A673 (cell line): ENCODE measurements around the gene EOMES. TPM values are rescaled to one million over a fixed set of nuclear protein-coding genes. Genes with fewer than 3 reads are reported as not detected.

Source experiments
- BruUV-seq: library from RNA; stranded (reverse); fragments of 400-500 nt; replicated peaks from 2 replicates; lab custom pipeline; 2021; lab: Mats Ljungman, UMichigan
- CTCF ChIA-PET: fragments of 300-600 bp; sonication (Branson Sonifier 250); formaldehyde crosslinking; loops from one replicate; lab custom pipeline; 2022; ENCODE audit warnings: antibody characterized with exemption; lab: Charles Lee
- POLR2A ChIA-PET: fragments of 300-600 bp; sonication (Branson Sonifier 250); formaldehyde crosslinking; loops from one replicate; lab custom pipeline; 2022; ENCODE audit warnings: antibody characterized with exemption; ENCODE audit not compliant: low non-redundant PET; lab: Charles Lee
- DNase-seq: peaks from one replicate; pipeline ENCODE4 v3.0.0-alpha.2; 2015; ENCODE audit warnings: low spot score
- H3K27ac ChIP-seq: fragments of 200-600 bp; sonication (generic); 2 replicates; pipeline ENCODE4 v1.5.1; 2016; ENCODE audit warnings: mixed run types, low read depth, mild to moderate bottlenecking, mixed read lengths, antibody characterized with exemption, low read length; ENCODE audit not compliant: poor library complexity, severe bottlenecking
- H3K27me3 ChIP-seq: fragments of 200-600 bp; sonication (generic); replicated peaks from 2 replicates; pipeline ENCODE4 v1.6.1; 2017; ENCODE audit warnings: mixed run types, low read depth, mild to moderate bottlenecking, mixed read lengths, antibody characterized with exemption, low read length; ENCODE audit not compliant: insufficient read depth, poor library complexity
- H3K36me3 ChIP-seq: fragments of 200-600 bp; sonication (generic); 2 replicates; pipeline ENCODE4 v1.6.1; 2016; ENCODE audit warnings: mixed run types, mild to moderate bottlenecking, mixed read lengths, antibody characterized with exemption, low read length; ENCODE audit not compliant: insufficient read depth, poor library complexity, severe bottlenecking
- H3K4me1 ChIP-seq: fragments of 200-600 bp; sonication (generic); 2 replicates; pipeline ENCODE4 v1.6.1; 2017; ENCODE audit warnings: mixed run types, mild to moderate bottlenecking, mixed read lengths, antibody characterized with exemption, low read length; ENCODE audit not compliant: insufficient read depth, poor library complexity, severe bottlenecking
- H3K4me3 ChIP-seq: fragments of 200-600 bp; sonication (generic); 2 replicates; pipeline ENCODE4 v1.5.1; 2016; ENCODE audit warnings: low read depth, mixed run types, mild to moderate bottlenecking, mixed read lengths, low read length; ENCODE audit not compliant: poor library complexity, severe bottlenecking
- H3K9me3 ChIP-seq: fragments of 200-600 bp; sonication (generic); 2 replicates; pipeline ENCODE4 v1.6.1; 2016; ENCODE audit warnings: mixed run types, low read depth, mild to moderate bottlenecking, mixed read lengths, antibody characterized with exemption, low read length; ENCODE audit not compliant: poor library complexity, severe bottlenecking
- EZH2 ChIP-seq: fragments of 200-600 bp; sonication (generic); IDR thresholded peaks from 2 replicates; pipeline ENCODE4 v1.6.1; 2017; ENCODE audit warnings: borderline replicate concordance, low read depth, mild to moderate bottlenecking, mixed read lengths, antibody characterized with exemption, low read length; ENCODE audit not compliant: poor library complexity, severe bottlenecking
- intact Hi-C: fragments of 100-400 bp; cut with micrococcal nuclease; formaldehyde crosslinking; loops from one replicate; pipeline ENCODE4 v1.10.0; 2022; ENCODE audit not compliant: unreplicated experiment
- total RNA-seq: library from RNA; stranded (reverse); gene quantifications from 2 replicates; pipeline ENCODE4 v1.2.3, GENCODE V29; 2021
- TF ChIP-seq, protein P1 (sequence below): fragments of 300-800, 200-600 bp; sonication (generic); conservative IDR thresholded peaks from 2 replicates; pipeline ENCODE4 v1.5.1; 2017; ENCODE audit warnings: low read depth, mild to moderate bottlenecking, antibody characterized with exemption, low read length, moderate library complexity, mixed read lengths

The EOMES gene
- total RNA-seq, 1 experiment from 2014 or later = not detected

GRCh38 chr3:27678234-27678633 is 43.9 kb downstream of the EOMES start:
- Histone ChIP-seq H3K27me3 (no peaks in the 10 kb centered on the region), H3K4me3 (no peak overlapping the region), H3K4me1 (peaks cover 8% of the 10 kb centered on the region), H3K36me3 (no peaks in the 10 kb centered on the region), H3K27ac (no peak overlapping the region), H3K9me3 (no peaks in the 10 kb centered on the region)
- CTCF ChIA-PET = interaction anchor here (0.7 kb wide), 1 partner anchor 87 kb away, joined by 3 read pairs; no protein-coding TSS in a partner anchor
- BruUV-seq = no TSS peak
- POLR2A ChIA-PET = no interaction called here
- intact Hi-C loops = no loop called here
- TF ChIP-seq, protein P1, sequence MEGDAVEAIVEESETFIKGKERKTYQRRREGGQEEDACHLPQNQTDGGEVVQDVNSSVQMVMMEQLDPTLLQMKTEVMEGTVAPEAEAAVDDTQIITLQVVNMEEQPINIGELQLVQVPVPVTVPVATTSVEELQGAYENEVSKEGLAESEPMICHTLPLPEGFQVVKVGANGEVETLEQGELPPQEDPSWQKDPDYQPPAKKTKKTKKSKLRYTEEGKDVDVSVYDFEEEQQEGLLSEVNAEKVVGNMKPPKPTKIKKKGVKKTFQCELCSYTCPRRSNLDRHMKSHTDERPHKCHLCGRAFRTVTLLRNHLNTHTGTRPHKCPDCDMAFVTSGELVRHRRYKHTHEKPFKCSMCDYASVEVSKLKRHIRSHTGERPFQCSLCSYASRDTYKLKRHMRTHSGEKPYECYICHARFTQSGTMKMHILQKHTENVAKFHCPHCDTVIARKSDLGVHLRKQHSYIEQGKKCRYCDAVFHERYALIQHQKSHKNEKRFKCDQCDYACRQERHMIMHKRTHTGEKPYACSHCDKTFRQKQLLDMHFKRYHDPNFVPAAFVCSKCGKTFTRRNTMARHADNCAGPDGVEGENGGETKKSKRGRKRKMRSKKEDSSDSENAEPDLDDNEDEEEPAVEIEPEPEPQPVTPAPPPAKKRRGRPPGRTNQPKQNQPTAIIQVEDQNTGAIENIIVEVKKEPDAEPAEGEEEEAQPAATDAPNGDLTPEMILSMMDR = no peak
- TF ChIP-seq EZH2 = no peak
- no peak for DNase-seq

DNA sequence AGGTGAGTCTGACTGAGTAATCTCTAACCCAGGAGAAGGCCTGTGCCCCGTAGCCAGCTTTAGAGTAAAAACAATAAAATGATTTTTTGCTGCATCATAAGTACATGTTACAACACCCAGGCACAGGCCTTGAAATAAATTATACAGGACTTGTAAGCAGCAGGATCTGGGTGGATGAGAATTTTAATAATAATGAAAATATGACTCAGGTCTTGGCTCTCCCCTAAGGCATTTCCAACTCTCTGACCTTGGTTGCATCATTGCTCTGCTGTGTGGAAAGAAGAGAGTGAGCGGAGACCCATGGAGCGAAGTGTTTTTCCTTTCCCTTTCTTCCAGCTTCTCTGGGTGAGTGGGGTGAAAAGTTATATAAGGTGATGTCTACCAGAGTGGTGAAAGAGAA is 44.6 kb downstream of the EOMES start:
- Histone ChIP-seq H3K27me3 (no peaks in the 10 kb centered on the region), H3K27ac (no peak overlapping the region), H3K4me1 (peaks cover 8% of the 10 kb centered on the region), H3K4me3 (no peak overlapping the region), H3K9me3 (no peaks in the 10 kb centered on the region), H3K36me3 (no peaks in the 10 kb centered on the region)
- TF ChIP-seq EZH2 = no peak
- TF ChIP-seq, protein P1 = no peak
- intact Hi-C loops = no loop called here
- POLR2A ChIA-PET = no interaction called here
- CTCF ChIA-PET = no interaction called here
- no peak for DNase-seq
- BruUV-seq = no TSS peak

DNA sequence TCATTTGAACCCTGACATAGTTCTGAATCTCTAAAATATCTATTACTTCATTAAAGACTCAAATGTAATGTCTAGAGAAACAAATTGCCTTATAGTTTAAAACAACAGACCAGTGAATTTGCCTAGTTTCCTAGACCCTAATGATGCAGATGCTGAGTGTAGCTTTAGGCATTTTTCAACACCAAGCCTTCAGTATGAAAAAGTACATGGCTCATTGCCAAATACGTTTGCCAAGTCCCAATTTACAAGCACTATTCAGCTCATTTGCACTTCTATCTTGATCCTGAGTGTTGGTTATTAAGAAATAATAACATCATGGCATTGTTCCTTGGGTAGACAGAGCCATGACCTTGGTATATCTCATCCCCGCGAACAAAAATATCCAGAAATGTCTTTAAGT is 46.8 kb downstream of the EOMES start:
- intact Hi-C loops = no loop called here
- DNase-seq = peak; percentile 19
- TF ChIP-seq, protein P1 = no peak
- no peak for TF ChIP-seq EZH2
- Histone ChIP-seq H3K4me1 (no peaks in the 10 kb centered on the region), H3K9me3 (no peaks in the 10 kb centered on the region), H3K36me3 (no peaks in the 10 kb centered on the region), H3K27me3 (no peaks in the 10 kb centered on the region), H3K27ac (no peak overlapping the region), H3K4me3 (no peak overlapping the region)
- no TSS peak for BruUV-seq
- POLR2A ChIA-PET = no interaction called here
- CTCF ChIA-PET = no interaction called here
